Left forelimb (tissue), 1 donor: ENCODE results near the gene AKR1B1.

Experiments
- DNase-seq: peaks from one replicate; pipeline ENCODE4 v3.0.0-alpha.2; 2018; ENCODE audit warnings: low spot score

Gene AKR1B1

GRCh38 chr7:134415700-134416099 lies 43.2 kb downstream of the AKR1B1 start:
- no peak for DNase-seq

- no peak for DNase-seq
Observed at GRCh38 chr7:134414109-134414508, 44.8 kb downstream of the AKR1B1 start.

GRCh38 chr7:134407311-134407710 lies 51.6 kb downstream of the AKR1B1 start:
- no peak for DNase-seq

GRCh38 chr7:134406431-134406830 lies 52.5 kb downstream of the AKR1B1 start:
- DNase-seq = no peak

- DNase-seq = no peak
Observed at GRCh38 chr7:134405299-134405698, 53.6 kb downstream of the AKR1B1 start.

GRCh38 chr7:134403062-134403461 lies 55.8 kb downstream of the AKR1B1 start:
- DNase-seq = no peak

GRCh38 chr7:134400859-134401258 lies 58.0 kb downstream of the AKR1B1 start:
- DNase-seq = no peak

- DNase-seq = no peak
Observed at GRCh38 chr7:134396031-134396430, 62.9 kb downstream of the AKR1B1 start.

GRCh38 chr7:134395604-134396003 lies 63.3 kb downstream of the AKR1B1 start:
- no peak for DNase-seq

- no peak for DNase-seq
Observed at GRCh38 chr7:134394056-134394455, 64.8 kb downstream of the AKR1B1 start.
